Stimulated activated CD4-positive, alpha-beta T cell treated with anti-CD3 and anti-CD28 coated beads, Interleukin-15, amount 100 ng/mL, for 48 hours (primary cell): ENCODE results near the gene RNF144B.
"Not testable (repeated sequence)": the region's sequence is repeated elsewhere in the genome, so short reads cannot be mapped to it uniquely, and the experiment has no call there.

ENCODE experiments used
- DNase-seq, 2 donors: peaks; one replicate each; pipeline ENCODE4 v3.0.0-alpha.2; 2020; ENCODE audit warnings: low read depth in 2 of 2

RNF144B gene

DNA sequence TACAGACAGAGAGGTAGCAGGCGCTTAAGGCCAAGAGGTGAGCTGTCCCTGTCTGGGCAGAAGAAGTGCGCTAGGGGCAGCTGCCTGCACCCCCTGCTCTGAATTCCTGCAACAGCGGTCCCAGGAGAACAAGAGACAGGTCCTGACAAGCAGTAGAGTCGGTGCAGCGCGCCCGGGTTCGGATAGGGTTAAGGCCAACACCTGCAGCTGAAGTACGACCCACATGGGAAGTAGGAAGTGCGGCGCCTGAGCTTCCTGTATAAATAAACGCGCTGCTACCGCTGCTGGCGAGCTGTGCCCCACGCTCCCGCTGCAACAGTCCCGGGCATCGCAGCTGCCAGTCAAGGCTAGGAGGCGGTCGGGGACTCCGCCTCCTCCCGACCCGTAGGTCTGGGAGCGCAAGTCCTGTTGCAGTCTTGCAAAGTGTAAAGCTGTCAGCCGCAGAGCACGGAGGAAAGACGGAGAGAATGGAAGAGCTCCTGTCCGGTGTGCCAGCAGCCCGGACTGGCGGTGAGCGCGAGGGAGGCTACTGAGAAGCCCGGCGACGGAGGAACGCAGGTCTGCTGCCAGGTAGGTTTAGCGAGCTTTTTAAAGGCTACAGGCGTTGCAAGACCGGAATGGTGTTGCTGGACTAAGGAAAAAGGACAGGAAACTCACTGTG lies at the start of gene RNF144B:
RNF144B (plus strand) TSS at position 290 of the 661 bp plus-strand sequence. CDS start 12,185 bp downstream, outside the sequence.
- DNase-seq = peak; percentile 45

DNA sequence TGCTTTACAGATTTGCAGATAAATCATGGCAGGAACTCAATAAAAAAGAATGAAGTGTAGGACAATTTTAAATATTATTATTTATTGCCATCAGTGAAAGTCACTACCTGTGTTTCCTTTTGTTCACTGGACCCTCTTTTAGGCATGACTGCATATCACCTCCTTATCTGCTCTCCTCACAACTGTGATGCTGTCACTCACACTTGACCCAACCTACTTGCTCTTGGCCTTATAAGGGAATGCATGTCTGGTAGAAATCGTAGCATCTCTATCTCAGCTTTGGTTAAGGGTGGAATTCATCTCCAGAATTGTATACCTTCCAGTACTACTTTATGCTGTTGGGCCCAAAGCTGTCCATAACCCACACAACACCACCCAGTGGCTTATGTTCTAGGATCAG lies 47.6 kb upstream of the RNF144B start:
- no peak for DNase-seq

DNA sequence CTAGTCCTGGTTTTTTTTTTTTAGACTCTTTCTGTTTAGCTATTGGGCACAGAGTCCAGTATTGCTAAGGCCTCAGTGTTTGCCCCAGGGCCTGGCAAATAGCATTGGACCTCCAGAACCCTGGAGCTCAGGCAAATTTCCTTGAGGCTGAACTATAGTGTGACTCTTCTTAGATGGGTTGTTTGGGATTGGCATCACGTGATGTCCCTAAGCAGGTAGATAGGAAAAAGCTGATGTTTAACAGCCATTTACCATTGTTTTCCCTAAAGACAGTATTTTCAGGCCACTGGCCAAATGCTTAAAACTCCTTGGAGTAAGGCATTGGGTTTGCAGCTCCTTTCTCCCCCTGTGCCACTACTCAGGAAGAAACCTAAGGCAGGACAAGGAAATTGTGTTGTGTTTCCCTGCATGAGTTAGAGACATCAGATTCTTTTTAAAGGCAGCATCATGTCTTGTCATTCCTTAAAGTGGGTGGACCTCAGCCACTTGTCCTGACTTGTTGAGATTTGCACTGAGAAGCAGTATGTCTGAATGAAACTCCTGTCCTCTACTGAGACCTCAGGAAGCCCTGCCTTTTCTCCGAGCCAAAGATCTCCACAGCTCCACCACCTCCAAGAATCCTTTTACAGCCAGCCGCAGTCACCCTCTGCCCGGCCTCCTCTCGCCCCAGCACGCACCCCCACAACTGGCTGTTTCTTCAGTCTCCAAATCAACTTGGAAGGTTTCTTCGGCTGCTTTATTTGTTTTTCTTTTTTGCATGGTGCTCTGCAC lies 46.2 kb upstream of the RNF144B start:
- no peak for DNase-seq

DNA sequence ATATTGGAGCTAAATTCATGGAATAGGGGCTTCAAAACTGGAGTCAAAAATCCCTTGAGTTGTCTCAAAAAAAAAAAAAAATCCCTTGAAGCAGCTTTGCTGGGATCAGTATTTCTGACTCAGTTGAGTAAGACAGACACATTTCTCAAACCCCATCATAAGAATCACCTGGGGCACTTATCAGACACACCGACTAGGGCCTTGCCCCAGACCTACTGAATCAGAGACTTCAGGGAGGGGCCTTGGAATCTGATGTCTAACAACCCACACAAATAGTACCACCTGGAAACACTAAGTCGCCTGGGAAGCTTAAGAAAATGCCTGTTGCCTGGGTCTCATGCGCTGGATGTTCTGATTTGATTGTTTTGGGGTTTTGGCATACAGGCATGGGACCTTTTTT lies 44.9 kb upstream of the RNF144B start:
- DNase-seq = no peak

DNA sequence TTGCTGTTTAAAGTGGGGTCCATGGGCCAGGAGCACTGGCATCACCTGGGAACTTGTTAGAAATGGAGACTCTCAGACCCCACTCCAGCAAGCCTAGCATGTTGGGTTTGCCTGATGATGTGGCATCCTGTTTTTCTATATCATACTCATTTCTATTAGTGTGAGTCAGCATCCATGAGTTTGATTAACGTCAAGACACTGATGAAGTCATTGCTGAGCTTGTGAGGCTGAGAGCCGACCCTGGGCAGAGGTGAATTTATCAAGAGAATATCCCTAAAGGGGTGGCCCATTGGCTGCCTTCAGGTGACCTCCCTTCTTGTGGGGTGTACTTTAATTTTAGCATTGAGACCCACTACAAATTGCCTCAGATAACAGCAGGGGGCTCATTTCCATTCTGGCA lies 43.4 kb upstream of the RNF144B start:
- peak; percentile 1 to 18 for DNase-seq

DNA sequence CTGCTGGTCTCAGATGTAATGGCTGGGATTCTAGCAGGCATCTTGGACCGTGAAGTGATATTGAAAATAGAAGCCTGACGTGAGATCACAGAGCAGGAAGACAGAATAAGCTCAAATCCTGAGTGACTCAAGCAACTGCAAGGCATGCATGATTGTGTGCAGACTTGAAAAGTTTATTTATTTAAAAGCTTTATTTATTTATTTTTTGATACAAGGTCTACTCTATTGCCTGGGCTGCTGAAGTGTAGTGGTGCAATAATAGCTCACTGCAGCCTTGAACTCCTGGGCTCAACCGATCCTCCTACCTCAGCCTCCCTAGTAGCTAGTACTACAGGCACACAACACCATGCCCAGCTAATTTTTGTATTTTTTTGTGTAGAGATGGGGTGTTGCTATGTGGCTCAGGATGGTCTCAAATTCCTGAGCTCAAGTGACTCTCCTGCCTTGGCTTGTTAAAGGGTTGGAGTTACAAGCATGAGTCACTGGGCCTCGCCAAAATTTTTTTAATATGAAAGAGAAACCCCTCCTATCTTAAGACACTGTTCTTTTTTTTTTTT lies 40.1 kb upstream of the RNF144B start:
- DNase-seq = no peak

DNA sequence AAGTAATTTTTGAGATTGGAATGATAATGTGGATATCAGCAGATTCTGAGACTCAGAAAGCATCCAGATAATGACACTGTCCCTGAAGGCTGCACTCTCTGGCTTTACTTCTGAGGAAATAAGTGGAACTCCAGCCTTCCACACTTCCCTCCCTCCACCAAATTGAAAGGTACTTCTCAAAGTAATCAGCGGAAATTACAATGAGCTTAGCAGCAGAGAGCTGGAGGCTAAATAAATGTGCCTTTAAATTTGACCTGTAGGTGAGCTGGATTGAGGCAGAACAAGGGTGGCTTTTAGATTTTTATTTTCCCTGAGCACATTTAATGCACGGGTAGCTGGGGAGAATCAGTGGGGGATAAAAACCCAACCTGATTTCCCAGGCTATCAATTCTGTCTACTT lies 39.3 kb upstream of the RNF144B start:
- DNase-seq = no peak

DNA sequence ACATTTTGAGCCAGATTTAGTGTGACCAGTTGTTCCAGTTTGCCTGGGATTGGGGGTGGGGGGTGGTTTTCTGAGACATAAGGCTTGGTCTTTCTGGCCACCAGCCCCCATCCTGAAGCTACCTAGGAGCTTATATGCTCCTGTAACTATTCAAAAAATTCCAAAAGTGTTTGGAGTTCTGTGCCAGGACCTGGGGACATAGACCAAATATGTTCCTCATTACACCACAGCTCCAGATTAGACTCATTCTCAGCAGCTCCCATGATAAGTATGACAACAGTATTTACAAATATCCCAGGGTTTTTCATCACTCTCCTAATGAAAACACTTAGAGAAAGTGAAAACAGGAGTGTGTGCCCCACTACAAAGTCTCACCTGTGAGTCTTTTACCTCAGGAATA lies 37.8 kb upstream of the RNF144B start:
- DNase-seq = no peak

DNA sequence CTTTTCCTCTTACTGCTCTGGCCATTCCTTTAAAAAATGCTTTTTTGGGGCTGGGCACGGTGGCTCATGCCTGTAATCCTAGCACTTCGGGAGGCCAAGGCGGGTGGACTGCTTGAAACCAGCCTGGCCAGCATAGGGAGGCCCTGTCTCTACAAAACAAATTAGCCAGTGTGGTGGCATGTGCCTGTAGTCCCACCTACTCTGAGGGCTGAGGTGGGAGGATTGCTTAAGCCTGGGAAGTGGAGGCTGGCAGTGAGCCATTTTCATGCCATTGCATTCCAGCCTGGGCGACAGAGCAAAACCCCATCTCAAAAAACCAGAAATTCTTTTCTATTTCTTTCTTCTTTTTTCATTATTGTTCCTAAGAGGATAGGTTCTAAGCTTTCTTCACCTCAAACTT lies 36.9 kb upstream of the RNF144B start:
- no peak for DNase-seq

DNA sequence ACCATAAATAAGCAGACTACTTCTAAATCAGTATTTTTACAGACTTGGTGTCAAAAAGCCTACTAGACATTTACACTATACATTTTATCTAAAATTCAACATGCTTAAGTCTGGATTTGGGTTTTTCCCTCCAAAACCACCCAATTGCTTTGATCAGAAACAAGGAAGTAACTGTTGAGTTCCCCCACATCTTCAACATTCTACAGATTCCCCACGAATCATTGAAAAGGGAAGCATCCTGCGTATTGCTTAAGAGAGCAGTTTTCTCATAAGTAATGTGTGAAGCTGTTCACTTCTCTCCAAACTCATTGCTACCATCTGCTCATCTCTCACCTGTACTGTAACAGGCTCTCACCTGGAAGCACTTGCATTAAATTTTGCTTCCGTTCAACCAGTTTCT lies 36.4 kb upstream of the RNF144B start:
- no peak for DNase-seq

DNA sequence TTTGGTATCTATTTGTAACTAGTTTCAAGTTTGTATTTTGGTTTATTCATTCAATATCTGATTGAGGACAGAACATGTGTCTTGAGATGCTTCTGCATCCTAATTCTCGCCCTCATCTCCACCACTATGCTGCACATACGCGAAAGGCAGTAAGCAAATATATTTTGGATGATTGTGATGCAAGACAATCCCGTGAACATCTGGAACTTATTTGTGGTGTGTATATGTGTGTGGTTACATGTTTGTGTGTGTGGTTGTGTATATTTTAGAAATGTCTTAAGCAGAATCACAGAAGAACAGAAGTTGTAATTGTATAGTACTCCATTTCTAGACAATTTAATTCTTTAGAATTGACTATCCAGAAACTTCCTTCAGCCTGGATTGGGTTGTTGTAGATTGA lies 35.1 kb upstream of the RNF144B start:
- no peak for DNase-seq

DNA sequence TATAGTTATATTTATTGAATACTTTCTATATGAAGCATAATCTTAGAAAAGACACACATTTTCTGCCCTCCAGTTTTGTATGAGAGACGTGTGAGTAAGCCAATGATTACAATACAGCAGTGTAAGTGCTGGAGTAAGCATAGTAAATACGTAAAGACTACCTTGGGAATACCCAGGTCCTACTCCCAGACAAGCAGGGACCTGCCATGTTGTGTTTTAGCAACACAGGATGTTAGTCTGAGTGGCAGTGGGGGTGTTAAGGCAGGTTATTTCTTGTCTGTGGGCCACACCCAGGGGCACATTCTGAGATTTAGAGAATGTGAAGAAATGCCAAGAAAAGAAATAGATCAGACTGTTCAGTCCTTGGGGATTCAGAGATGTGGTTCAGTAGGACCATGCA lies 34.3 kb upstream of the RNF144B start:
- DNase-seq = no peak

DNA sequence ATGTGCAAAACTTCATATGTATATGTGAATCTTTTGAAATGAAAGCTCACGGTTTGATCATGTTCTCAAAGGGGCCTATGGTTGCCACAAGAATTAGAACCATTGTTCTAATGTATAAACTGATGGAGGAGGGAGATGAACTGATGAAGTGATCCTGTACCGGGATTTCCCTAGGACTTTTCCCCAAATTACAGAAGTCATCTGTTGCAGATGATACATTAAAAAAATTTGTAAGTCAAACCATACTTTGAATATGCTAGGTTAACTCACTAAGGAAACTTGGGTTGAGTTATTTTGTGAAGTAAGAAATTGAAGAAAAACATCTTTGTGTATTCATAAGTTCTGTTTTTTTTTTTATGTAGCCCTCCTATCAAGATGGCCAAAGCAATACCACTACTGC lies 33.9 kb upstream of the RNF144B start:
- no peak for DNase-seq

DNA sequence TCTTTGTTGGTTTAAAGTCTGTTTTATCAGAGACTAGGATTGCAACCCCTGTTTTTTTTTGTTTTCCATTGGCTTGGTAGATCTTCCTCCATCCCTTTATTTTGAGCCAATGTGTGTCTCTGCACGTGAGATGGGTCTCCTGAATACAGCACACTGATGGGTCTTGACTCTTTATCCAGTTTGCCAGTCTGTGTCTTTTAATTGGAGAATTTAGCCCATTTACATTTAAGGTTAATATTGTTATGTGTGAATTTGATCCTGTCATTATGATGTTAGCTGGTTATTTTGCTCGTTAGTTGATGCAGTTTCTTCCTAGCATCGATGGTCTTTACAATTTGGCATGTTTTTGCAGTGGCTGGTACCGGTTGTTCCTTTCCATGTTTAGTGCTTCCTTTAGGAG lies 29.6 kb upstream of the RNF144B start:
- not testable (repeated sequence) for DNase-seq

DNA sequence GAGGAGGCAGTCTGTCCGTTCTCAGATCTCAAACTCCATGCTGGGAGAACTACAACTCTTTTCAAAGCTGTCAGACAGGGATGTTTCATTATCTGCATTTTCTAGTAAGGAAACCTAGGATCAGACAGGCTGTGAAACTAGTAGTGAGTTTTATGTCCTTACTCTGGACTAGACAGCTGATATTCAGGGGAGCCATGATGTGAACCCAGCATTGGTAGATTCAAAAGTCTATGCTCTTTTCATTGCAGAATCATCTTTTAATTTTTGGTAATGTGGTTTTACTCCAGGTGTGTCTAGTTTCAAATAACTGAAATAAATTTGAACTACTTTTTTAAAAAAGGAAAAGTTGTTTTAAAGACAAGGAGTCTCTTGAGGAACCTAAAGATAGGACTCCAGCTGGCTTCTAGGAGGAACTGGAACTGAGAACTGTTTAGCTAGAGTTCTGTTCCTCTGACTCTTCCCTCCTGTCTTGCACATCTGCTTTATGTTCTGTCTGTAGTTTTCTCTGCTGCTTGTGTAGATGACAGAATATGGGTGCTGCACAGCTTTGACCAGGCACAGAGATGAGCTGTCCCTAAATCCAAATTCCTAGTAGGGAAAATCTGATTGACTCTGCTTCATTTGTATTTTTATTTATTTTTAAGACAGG lies 27.8 kb upstream of the RNF144B start:
- no peak for DNase-seq

DNA sequence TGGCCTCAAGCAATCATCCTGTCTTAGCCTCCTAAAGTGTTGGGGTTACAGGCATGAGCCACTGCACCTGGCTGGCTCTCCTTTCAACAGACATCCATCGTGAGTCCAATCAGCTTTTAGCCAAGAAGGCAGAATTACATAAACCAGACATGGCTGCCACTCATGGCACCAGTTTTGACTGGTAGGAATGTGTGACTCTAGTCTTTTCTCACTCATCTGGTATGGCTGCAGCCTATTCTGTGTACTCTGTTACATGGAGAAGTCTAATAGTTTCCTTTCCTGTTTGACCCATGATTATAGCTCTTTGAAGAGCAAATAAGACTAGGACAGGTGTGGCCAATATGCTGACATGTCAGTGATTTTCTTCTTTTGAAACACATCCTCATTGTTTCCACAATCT lies 27.0 kb upstream of the RNF144B start:
- no peak for DNase-seq

DNA sequence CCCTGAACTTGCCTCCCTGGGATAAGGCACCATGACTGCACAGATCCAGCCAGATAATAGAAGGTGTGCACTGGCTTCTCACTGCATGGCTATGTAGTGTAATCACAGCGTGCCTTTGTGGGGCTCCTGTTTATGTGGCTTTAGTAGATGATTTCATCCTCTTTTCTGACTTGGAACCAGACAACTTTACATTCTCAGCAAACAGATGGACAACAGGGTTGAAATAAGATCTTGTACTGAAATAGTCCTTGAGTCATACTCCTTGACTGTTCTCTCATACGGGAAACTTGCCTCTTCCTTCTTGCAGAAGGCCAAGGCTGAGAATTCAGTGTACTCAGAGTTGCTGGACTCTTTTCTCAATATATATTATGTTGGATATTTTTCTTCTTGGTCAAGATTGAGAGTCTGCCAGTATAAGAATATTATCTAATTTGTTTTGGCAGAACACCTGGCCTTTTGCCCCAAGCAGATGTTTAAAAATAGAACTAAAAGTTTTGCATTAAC lies 25.0 kb upstream of the RNF144B start:
- DNase-seq = no peak

DNA sequence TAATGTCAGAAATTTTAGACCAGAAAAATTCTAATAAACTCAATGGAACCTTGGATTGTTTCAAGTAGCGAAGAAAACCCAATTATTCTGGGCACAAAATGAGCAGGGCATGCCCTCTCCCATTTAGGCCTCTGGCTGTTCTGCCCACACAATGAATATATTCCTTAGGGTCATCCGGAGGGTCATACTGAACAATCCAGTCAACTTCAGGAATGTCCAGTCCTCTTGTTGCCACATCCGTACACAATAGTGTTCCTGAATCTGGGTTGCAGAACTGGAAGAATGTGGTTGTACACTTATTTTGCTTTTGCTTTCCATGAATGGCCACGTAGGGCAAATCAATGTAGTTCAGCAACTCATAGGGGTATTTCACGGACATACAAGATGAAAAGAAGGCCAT lies 23.4 kb upstream of the RNF144B start:
- no peak for DNase-seq

DNA sequence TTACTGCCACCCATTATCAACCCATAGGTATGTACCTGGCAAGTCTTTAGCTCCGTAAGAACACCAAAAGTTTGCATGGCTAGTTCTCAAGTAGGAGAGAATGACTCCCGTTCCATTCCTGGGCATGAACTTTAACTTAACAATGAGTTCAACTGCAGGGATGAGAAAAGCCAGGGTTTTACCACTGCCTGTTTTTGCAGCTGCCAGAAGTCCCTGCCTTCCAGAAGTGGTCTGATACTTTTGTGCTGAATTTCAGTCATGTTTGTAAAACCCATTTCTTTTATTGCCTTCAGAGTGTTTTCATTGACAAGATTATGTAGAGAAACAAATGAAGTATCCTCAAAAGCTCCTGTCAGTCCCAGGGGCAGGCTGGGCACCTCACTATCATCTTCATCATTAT lies 22.6 kb upstream of the RNF144B start:
- DNase-seq = not testable (repeated sequence)

DNA sequence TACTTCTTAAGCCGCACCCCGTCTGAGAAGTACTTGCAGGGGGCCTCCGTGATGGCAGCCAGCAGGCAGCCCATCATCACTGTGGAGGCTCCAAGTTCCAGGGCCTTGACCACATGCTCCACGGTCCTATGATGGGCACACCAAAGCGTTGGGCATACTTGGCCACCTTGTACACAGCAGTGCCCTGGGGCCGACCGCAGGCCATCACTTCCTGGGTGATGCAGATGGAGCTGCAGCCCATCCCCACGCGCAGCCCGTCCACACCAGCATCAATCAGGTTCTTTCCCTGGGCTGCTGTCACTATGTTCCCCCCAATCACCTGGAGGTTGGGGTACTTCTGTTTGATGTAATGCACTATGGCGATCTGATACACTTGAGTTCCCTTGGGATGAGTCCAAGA lies 19.8 kb upstream of the RNF144B start:
- no peak for DNase-seq

DNA sequence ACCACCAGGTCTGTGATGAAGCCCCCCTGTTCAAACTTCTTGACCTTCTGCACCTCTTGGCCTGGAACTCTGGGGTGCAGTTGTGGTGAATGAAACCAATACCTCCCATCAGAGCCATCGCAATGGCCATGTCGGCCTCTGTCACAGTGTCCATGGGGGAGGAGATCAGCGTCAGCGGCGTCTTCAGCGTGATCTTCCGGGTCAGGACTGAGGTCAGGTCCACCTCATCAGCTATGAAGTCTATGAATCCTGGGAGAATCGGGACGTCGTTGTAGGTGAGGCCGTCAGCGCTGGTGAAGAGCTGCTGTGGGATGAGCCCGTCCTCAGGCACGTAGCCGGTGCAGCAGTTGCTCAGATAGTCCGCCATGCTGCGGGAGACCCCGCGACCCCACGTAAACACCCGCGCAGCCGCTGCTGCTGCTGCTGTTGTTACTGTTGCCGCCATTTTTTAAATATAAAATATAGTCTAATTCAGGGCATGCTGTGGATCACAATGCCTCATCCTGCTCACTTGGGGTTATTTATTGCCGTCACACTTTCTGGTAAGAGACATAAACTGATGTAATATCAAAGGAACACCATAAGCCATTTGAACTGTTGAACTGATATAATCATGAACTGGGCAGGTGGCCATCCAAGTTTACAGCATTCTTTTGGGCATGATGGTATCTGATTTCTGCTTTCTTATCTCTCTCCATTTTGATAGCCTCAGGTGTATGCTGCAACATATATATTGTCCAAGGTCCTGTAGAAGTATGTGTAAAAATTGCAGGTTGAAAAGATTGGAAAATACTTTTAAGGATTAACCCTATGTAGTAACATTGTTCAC lies 18.7 kb upstream of the RNF144B start:
- no peak for DNase-seq

DNA sequence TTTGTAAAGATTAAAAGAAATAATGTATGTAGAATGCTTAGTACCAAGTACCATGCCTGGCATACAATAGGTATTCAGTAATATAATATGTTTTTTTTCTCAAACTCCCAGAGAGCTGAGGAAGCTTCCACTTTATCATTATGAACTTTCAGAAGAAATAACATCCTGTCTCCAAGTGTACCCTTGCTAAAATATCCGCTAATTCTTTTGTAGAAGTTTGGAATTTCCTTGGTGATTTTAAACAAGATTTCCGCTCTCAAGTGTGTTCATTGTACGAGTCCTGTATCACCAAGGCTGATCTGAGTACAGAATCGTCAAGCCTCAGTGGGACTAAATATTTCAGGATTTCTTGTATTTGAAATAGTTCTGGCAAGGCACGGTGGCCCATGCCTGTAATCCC lies 16.1 kb upstream of the RNF144B start:
- DNase-seq = no peak
